Measurements from ENCODE around the gene SEMA5B.

DNA sequence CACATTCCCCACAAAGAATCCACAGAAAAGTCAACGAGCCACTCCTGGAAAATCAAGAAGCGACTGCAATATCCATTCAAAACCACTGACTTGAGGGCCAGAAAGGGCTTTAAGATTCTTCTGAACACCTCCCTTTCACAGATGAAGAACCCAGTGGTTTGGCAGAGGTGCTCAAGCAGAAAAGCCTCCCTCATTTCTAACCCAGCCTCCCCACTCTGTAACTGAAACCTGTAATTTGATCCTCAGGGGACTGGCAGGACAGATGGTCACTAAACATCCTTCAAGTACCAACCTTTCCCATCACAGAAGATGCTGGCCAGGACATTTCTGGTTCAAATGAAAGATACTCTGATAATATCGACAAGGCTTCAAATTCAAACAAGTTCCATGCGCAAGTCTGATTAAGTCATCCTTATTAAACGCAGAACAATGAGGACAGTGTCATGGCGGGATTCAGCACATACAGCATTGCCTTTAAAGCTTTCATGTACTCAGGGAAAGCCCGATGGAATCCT, 5.5 kb downstream of the SEMA5B start:
- TF ChIP-seq, protein P1, sequence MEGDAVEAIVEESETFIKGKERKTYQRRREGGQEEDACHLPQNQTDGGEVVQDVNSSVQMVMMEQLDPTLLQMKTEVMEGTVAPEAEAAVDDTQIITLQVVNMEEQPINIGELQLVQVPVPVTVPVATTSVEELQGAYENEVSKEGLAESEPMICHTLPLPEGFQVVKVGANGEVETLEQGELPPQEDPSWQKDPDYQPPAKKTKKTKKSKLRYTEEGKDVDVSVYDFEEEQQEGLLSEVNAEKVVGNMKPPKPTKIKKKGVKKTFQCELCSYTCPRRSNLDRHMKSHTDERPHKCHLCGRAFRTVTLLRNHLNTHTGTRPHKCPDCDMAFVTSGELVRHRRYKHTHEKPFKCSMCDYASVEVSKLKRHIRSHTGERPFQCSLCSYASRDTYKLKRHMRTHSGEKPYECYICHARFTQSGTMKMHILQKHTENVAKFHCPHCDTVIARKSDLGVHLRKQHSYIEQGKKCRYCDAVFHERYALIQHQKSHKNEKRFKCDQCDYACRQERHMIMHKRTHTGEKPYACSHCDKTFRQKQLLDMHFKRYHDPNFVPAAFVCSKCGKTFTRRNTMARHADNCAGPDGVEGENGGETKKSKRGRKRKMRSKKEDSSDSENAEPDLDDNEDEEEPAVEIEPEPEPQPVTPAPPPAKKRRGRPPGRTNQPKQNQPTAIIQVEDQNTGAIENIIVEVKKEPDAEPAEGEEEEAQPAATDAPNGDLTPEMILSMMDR (conservative IDR thresholded peaks at IDR 0.05; ENCODE audit: low read depth in 2 of 2): no peak
- no peak for TF ChIP-seq EZH2 (IDR thresholded peaks at IDR 0.05; ENCODE audit: low read depth, unreplicated experiment)
- TF ChIP-seq REST (IDR thresholded peaks at IDR 0.05; ENCODE audit: unreplicated experiment): no peak
- no peak for TF ChIP-seq POLR2AphosphoS5 (IDR thresholded peaks at IDR 0.05; ENCODE audit: low read depth)
- TF ChIP-seq ZNF462 (CRISPR knock-in tag; IDR thresholded peaks at IDR 0.05): no peak
- TF ChIP-seq EZH2phosphoT487 (IDR thresholded peaks at IDR 0.05; ENCODE audit: unreplicated experiment): no peak
